Mucosa of gallbladder (tissue), 1 donor: Measurements from ENCODE around the gene CABCOCO1. TPM values are rescaled to one million over a fixed set of nuclear protein-coding genes. Genes with fewer than 3 reads are reported as not detected.
"Not testable (repeated sequence)": the region's sequence is repeated elsewhere in the genome, so short reads cannot be mapped to it uniquely, and the experiment has no call there.

ENCODE experiments used
- DNase-seq: peaks from one replicate; pipeline ENCODE4 v3.0.0-alpha.2; 2020; ENCODE audit warnings: low spot score
- total RNA-seq: library from RNA; stranded (reverse); gene quantifications from one replicate; pipeline ENCODE4 v1.2.1, GENCODE V29; 2021
- donor health status: DM: no; HTN: no; CAD: no.

CABCOCO1 gene
- total RNA-seq, 1 donor from 2014 or later: 0.75 TPM

GRCh38 chr10:61643316-61643751, 19.4 kb upstream of the CABCOCO1 start:
- DNase-seq: no peak

- no peak for DNase-seq
Observed at GRCh38 chr10:61653699-61654098, 9.0 kb upstream of the CABCOCO1 start.

- no peak for DNase-seq
Observed at GRCh38 chr10:61655335-61655851, 7.3 kb upstream of the CABCOCO1 start.

- no peak for DNase-seq
Observed at GRCh38 chr10:61663466-61663865, 737 bp downstream of the CABCOCO1 start.

GRCh38 chr10:61664985-61665384, 2.3 kb downstream of the CABCOCO1 start:
- no peak for DNase-seq

- DNase-seq: no peak
Observed at GRCh38 chr10:61669161-61669725, 6.5 kb downstream of the CABCOCO1 start.

GRCh38 chr10:61669849-61670248, 7.1 kb downstream of the CABCOCO1 start:
- no peak for DNase-seq

GRCh38 chr10:61673360-61673759, 10.6 kb downstream of the CABCOCO1 start:
- DNase-seq: no peak

- DNase-seq: no peak
Observed at GRCh38 chr10:61682323-61682722, 19.6 kb downstream of the CABCOCO1 start.

GRCh38 chr10:61683319-61683718, 20.6 kb downstream of the CABCOCO1 start:
- no peak for DNase-seq

- DNase-seq: no peak
Observed at GRCh38 chr10:61684894-61685507, 22.3 kb downstream of the CABCOCO1 start.

- DNase-seq: no peak
Observed at GRCh38 chr10:61688551-61689308, 26.0 kb downstream of the CABCOCO1 start.

GRCh38 chr10:61691667-61692066, 28.9 kb downstream of the CABCOCO1 start:
- not testable (repeated sequence) for DNase-seq

- no peak for DNase-seq
Observed at GRCh38 chr10:61692447-61693010, 29.8 kb downstream of the CABCOCO1 start.

GRCh38 chr10:61698968-61699655, 36.4 kb downstream of the CABCOCO1 start:
- no peak for DNase-seq

- no peak for DNase-seq
Observed at GRCh38 chr10:61701055-61701705, 38.5 kb downstream of the CABCOCO1 start.

GRCh38 chr10:61701706-61702105, 39.0 kb downstream of the CABCOCO1 start:
- no peak for DNase-seq

- DNase-seq: no peak
Observed at GRCh38 chr10:61702584-61702983, 39.9 kb downstream of the CABCOCO1 start.

- no peak for DNase-seq
Observed at GRCh38 chr10:61705022-61705613, 42.4 kb downstream of the CABCOCO1 start.

GRCh38 chr10:61708846-61709245, 46.1 kb downstream of the CABCOCO1 start:
- DNase-seq: no peak

- not testable (repeated sequence) for DNase-seq
Observed at GRCh38 chr10:61712105-61712504, 49.4 kb downstream of the CABCOCO1 start.
